Body of pancreas (tissue), 4 donors: ENCODE measurements around the gene ZNF560.

Source experiments
- POLR2A ChIP-seq, 3 donors: fragments of 450-650 bp; IDR thresholded peaks; one replicate each; pipeline ENCODE4 v1.6.1; 2016; ENCODE audit warnings: antibody characterized with exemption in 3 of 3, mild to moderate bottlenecking in 2 of 3
- TF ChIP-seq, protein P1 (sequence below), 7 experiments: fragments of 450-650 bp in 4 of 7; fragments of 200-600 bp in 3 of 7; sonication (generic) in 3 of 7; IDR thresholded peaks; one replicate each; pipeline ENCODE4 v1.5.1; 2016 to 2019; ENCODE audit warnings: antibody characterized with exemption in 7 of 7

GRCh38 chr19:9430444-9430843 lies 68.0 kb downstream of the ZNF560 start:
- TF ChIP-seq, protein P1, sequence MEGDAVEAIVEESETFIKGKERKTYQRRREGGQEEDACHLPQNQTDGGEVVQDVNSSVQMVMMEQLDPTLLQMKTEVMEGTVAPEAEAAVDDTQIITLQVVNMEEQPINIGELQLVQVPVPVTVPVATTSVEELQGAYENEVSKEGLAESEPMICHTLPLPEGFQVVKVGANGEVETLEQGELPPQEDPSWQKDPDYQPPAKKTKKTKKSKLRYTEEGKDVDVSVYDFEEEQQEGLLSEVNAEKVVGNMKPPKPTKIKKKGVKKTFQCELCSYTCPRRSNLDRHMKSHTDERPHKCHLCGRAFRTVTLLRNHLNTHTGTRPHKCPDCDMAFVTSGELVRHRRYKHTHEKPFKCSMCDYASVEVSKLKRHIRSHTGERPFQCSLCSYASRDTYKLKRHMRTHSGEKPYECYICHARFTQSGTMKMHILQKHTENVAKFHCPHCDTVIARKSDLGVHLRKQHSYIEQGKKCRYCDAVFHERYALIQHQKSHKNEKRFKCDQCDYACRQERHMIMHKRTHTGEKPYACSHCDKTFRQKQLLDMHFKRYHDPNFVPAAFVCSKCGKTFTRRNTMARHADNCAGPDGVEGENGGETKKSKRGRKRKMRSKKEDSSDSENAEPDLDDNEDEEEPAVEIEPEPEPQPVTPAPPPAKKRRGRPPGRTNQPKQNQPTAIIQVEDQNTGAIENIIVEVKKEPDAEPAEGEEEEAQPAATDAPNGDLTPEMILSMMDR (IDR thresholded peaks at IDR 0.05) = no peak
- TF ChIP-seq POLR2A (IDR thresholded peaks at IDR 0.05) = no peak
